NCI-H2081 (cell line): ENCODE measurements around the gene ARMC2.
"Not testable (repeated sequence)": the region's sequence is repeated elsewhere in the genome, so short reads cannot be mapped to it uniquely, and the experiment has no call there.

Experiments
- DNase-seq, 2 experiments: peaks; one replicate each; lab custom pipeline; 2025; lab: John Stamatoyannopoulos, UW

ARMC2 gene

GRCh38 chr6:108872141-108872557 lies 23.9 kb downstream of the ARMC2 start:
- no peak for DNase-seq

- DNase-seq: no peak
These were observed 24.4 kb downstream of the ARMC2 start for GRCh38 chr6:108872575-108872974.

- no peak for DNase-seq
These were observed 25.0 kb downstream of the ARMC2 start for GRCh38 chr6:108873251-108873650.

- DNase-seq: no peak
These were observed 25.7 kb downstream of the ARMC2 start for GRCh38 chr6:108873971-108874370.

- no peak for DNase-seq
These were observed 26.4 kb downstream of the ARMC2 start for GRCh38 chr6:108874470-108875160.

GRCh38 chr6:108875161-108875555 lies 26.9 kb downstream of the ARMC2 start:
- no peak for DNase-seq

GRCh38 chr6:108877046-108877751 lies 29.0 kb downstream of the ARMC2 start:
- no peak for DNase-seq

GRCh38 chr6:108878942-108879341 lies 30.7 kb downstream of the ARMC2 start:
- DNase-seq: no peak

GRCh38 chr6:108883172-108883571 lies 35.0 kb downstream of the ARMC2 start:
- DNase-seq: no peak

GRCh38 chr6:108884211-108885059 lies 36.2 kb downstream of the ARMC2 start:
- no peak for DNase-seq

- DNase-seq: no peak
These were observed 39.8 kb downstream of the ARMC2 start for GRCh38 chr6:108888052-108888451.

GRCh38 chr6:108888745-108889144 lies 40.5 kb downstream of the ARMC2 start:
- DNase-seq: no peak

GRCh38 chr6:108890898-108891297 lies 42.7 kb downstream of the ARMC2 start:
- DNase-seq: not testable (repeated sequence)

GRCh38 chr6:108895571-108895970 lies 47.3 kb downstream of the ARMC2 start:
- no peak for DNase-seq

- no peak for DNase-seq
These were observed 48.0 kb downstream of the ARMC2 start for GRCh38 chr6:108896111-108896661.

- peak in 1 of 2 experiments; percentile 47 for DNase-seq
These were observed 49.1 kb downstream of the ARMC2 start for GRCh38 chr6:108897371-108897770.

GRCh38 chr6:108902382-108902792 lies 54.2 kb downstream of the ARMC2 start:
- DNase-seq: no peak

GRCh38 chr6:108903796-108904195 lies 55.6 kb downstream of the ARMC2 start:
- no peak for DNase-seq

GRCh38 chr6:108904741-108905140 lies 56.5 kb downstream of the ARMC2 start:
- no peak for DNase-seq

GRCh38 chr6:108914235-108915022 lies 66.2 kb downstream of the ARMC2 start:
- peak in 1 of 2 experiments; percentile 0 for DNase-seq

- no peak for DNase-seq
These were observed 67.0 kb downstream of the ARMC2 start for GRCh38 chr6:108915258-108915657.
